ENCODE measurements around the gene SUCLG1.
"Not testable (repeated sequence)": the region's sequence is repeated elsewhere in the genome, so short reads cannot be mapped to it uniquely, and the experiment has no call there.

DNA sequence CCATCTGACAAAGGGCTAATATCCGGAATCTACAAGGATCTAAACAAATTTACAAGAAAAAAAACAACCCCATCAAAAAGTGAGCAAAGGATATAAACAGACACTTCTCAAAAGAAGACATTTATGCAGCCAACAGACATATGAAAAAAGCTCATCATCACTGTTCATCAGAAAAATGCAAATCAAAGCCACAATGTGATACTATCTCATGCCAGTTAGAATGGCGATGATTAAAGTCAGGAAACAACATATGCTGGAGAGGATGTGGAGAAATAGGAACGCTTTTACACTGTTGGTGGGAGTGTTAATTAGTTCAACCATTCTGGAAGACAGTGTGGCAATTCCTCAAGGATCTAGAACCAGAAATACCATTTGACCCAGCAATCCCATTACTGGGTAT lies 57.0 kb downstream of the SUCLG1 start:
- not testable (repeated sequence) for TF ChIP-seq YY1 (IDR thresholded peaks at IDR 0.05; ENCODE audit: insufficient read depth, insufficient read length); ZNF274 (IDR thresholded peaks at IDR 0.05; ENCODE audit: low read depth, low read length); SUZ12 (IDR thresholded peaks at IDR 0.05; ENCODE audit: extremely low read depth, insufficient read depth, insufficient read length)

Data from NT2/D1 (cell line).